GM12878 (cell line): Measurements from ENCODE around the gene MBIP. TPM values are rescaled to one million over a fixed set of nuclear protein-coding genes. Genes with fewer than 3 reads are reported as not detected.

Experiments
- ATAC-seq: fragments of 200-7000 bp; cut with Tn5 transposase; 3 replicates; pipeline ENCODE4 v1.9.1; 2020; ENCODE audit warnings: mild to moderate bottlenecking, moderate library complexity
- BruUV-seq: library from RNA; stranded (reverse); fragments of 400-500 nt; replicated peaks from 2 replicates; lab custom pipeline; 2021; lab: Mats Ljungman, UMichigan
- CTCF ChIA-PET: fragments of 300-600 bp; sonication (Branson Sonifier 250); formaldehyde crosslinking; extraction: SDS; loops from one replicate; lab custom pipeline; 2021; ENCODE audit warnings: inconsistent platforms; lab: Yijun Ruan, JAX
- POLR2A ChIA-PET: fragments of 350-600 bp; formaldehyde crosslinking; extraction: SDS; loops from one replicate; lab custom pipeline; 2021; ENCODE audit warnings: inconsistent platforms; lab: Charles Lee
- RAD21 ChIA-PET: fragments of 300-600 bp; sonication (Branson Sonifier 250); formaldehyde crosslinking; loops from one replicate; lab custom pipeline; 2023; ENCODE audit warnings: antibody characterized with exemption; ENCODE audit not compliant: unreplicated experiment; lab: Charles Lee
- SMC1A ChIA-PET: fragments of 300-600 bp; sonication (Branson Sonifier 250); formaldehyde crosslinking; loops from one replicate; lab custom pipeline; 2023; ENCODE audit not compliant: unreplicated experiment, uncharacterized antibody; lab: Charles Lee
- DNase-seq: peaks from one replicate; pipeline ENCODE4 v3.0.0-alpha.2; 2011; ENCODE audit warnings: low read depth, low spot score
- FAIRE-seq: peaks from 3 replicates; lab custom pipeline; 2011; peaks lifted over from hg19 to GRCh38; lab: Jason Lieb, UNC
- H2AFZ ChIP-seq: 2 replicates; pipeline ENCODE4 v1.6.0; 2011; ENCODE audit warnings: low read depth, low read length, control low read depth; ENCODE audit not compliant: control insufficient read depth
- H3K27ac ChIP-seq: 2 replicates; pipeline ENCODE4 v1.5.1; 2011; ENCODE audit warnings: control low read depth; ENCODE audit not compliant: control insufficient read depth, insufficient read depth
- H3K27me3 ChIP-seq, 2 experiments: replicated peaks in 1 of 2; 2 replicates each; pipeline versions ENCODE4 v1.6.0 to v1.6.1; 2011; ENCODE audit warnings: low read length in 1 of 2; ENCODE audit not compliant: control insufficient read depth in 2 of 2, insufficient read depth in 2 of 2
- H3K36me3 ChIP-seq, 2 experiments: 2 replicates each; pipeline ENCODE4 v1.5.1; 2011; ENCODE audit warnings: low read length in 1 of 2; ENCODE audit not compliant: control insufficient read depth in 2 of 2, insufficient read depth in 2 of 2
- H3K4me1 ChIP-seq: 2 replicates; pipeline ENCODE4 v1.6.1; 2011; ENCODE audit warnings: mild to moderate bottlenecking, low read length, moderate library complexity, mixed read lengths; ENCODE audit not compliant: control insufficient read depth, insufficient read depth
- H3K4me2 ChIP-seq: 2 replicates; pipeline ENCODE4 v1.6.0; 2011; ENCODE audit warnings: control low read depth; ENCODE audit not compliant: control insufficient read depth, insufficient read depth
- H3K4me3 ChIP-seq: fragments of 200-600 bp; sonication (generic); 2 replicates; pipeline ENCODE4 v1.5.1; 2016
- H3K79me2 ChIP-seq: 2 replicates; pipeline ENCODE4 v1.6.0; 2011; ENCODE audit warnings: low read length; ENCODE audit not compliant: control insufficient read depth, insufficient read depth
- H3K9ac ChIP-seq: 2 replicates; pipeline ENCODE4 v1.8.0; 2011; ENCODE audit warnings: low read length, control low read depth, mixed read lengths; ENCODE audit not compliant: control insufficient read depth, insufficient read depth
- H3K9me3 ChIP-seq: replicated peaks from 3 replicates; pipeline ENCODE4 v1.5.1; 2011; ENCODE audit warnings: mild to moderate bottlenecking, low read length; ENCODE audit not compliant: control insufficient read depth, insufficient read depth
- H4K20me1 ChIP-seq: 2 replicates; pipeline ENCODE4 v1.6.0; 2011; ENCODE audit not compliant: control insufficient read depth, insufficient read depth
- BACH1 ChIP-seq: fragments of 450-650 bp; IDR thresholded peaks from 2 replicates; pipeline ENCODE4 v1.6.1; 2017; ENCODE audit warnings: mild to moderate bottlenecking, borderline replicate concordance
- CHD1 ChIP-seq: IDR thresholded peaks from 2 replicates; pipeline ENCODE4 v1.6.1; 2012; ENCODE audit warnings: low read depth, low read length, improper control_type of control experiment
- CHD4 ChIP-seq: fragments of 200-600 bp; sonication (generic); IDR thresholded peaks from 2 replicates; pipeline ENCODE4 v1.6.1; 2016; ENCODE audit warnings: mild to moderate bottlenecking
- EGR1 ChIP-seq, 2 experiments: IDR thresholded peaks; 1 replicate in 1 of 2; 2 replicates in 1 of 2; pipeline ENCODE4 v1.6.1; 2011 to 2012; ENCODE audit warnings: low read depth in 2 of 2, low read length in 2 of 2, borderline replicate concordance in 1 of 2, mild to moderate bottlenecking in 1 of 2, moderate library complexity in 1 of 2
- FOXM1 ChIP-seq: IDR thresholded peaks from 2 replicates; pipeline ENCODE4 v1.6.1; 2012; ENCODE audit warnings: low read depth, mild to moderate bottlenecking, inconsistent platforms, low read length, moderate library complexity
- GATAD2B ChIP-seq: fragments of 450-650 bp; conservative IDR thresholded peaks from 2 replicates; pipeline ENCODE4 v1.6.1; 2017; ENCODE audit warnings: low read depth, mild to moderate bottlenecking, moderate library complexity
- MYB ChIP-seq: fragments of 150-350 bp; IDR thresholded peaks from 2 replicates; pipeline ENCODE4 v1.6.1; 2014; ENCODE audit warnings: mild to moderate bottlenecking, low read depth, low read length, borderline replicate concordance
- RAD51 ChIP-seq: fragments of 450-650 bp; IDR thresholded peaks from 2 replicates; pipeline ENCODE4 v1.6.1; 2016; ENCODE audit warnings: moderate library complexity, mild to moderate bottlenecking, inconsistent platforms
- SMAD5 ChIP-seq: IDR thresholded peaks from 2 replicates; pipeline ENCODE4 v1.6.1; 2016; ENCODE audit warnings: antibody characterized with exemption, low read depth
- SMC3 ChIP-seq: IDR thresholded peaks from 2 replicates; pipeline ENCODE4 v1.6.1; 2011; ENCODE audit warnings: low read length, improper control_type of control experiment, borderline replicate concordance
- SRF ChIP-seq, 2 experiments: IDR thresholded peaks; 2 replicates each; pipeline ENCODE4 v1.6.1; 2011; ENCODE audit warnings: low read depth in 2 of 2, low read length in 2 of 2, mild to moderate bottlenecking in 1 of 2, moderate library complexity in 1 of 2
- SUZ12 ChIP-seq: fragments of 200-600 bp; sonication (generic); IDR thresholded peaks from one replicate; pipeline ENCODE4 v1.6.1; 2018; ENCODE audit warnings: antibody characterized with exemption, mild to moderate bottlenecking; ENCODE audit not compliant: unreplicated experiment
- ZNF274 ChIP-seq: IDR thresholded peaks from one replicate; pipeline ENCODE4 v1.8.0; 2011; ENCODE audit not compliant: insufficient read length, insufficient read depth
- ZZZ3 ChIP-seq: IDR thresholded peaks from 2 replicates; pipeline ENCODE4 v1.6.1; 2011; ENCODE audit warnings: low read depth; ENCODE audit not compliant: control insufficient read depth, insufficient read length
- WGBS: methylation state at CpG from one replicate; pipeline ENCODE4 v1.1.6; 2016; ENCODE audit warnings: low lambda C conversion rate; ENCODE audit not compliant: insufficient replicate concordance, insufficient coverage; ENCODE audit errors: missing lambda C conversion rate; 5-methylcytosine and 5-hydroxymethylcytosine counted together
- in situ Hi-C: fragments of 300-500 bp; cut with MboI; formaldehyde crosslinking; loops from 9 replicates; pipeline ENCODE4 v1.14.3; 2018; ENCODE audit warnings: mixed read lengths
- intact Hi-C: fragments of 100-400 bp; cut with micrococcal nuclease; formaldehyde crosslinking; loops from one replicate; pipeline ENCODE4 v1.14.2; 2022; ENCODE audit not compliant: unreplicated experiment
- polyA plus RNA-seq, 11 experiments: library from polyadenylated mRNA; depleted of rRNA in 4 of 11; unstranded in 6 of 11; stranded (reverse) in 5 of 11; fragments of >200 nt; fragmentation: Nextera tagmentation in 4 of 11; fragmentation: Illumina TruSeq in 1 of 11; extraction: Ambion mirVana in 4 of 11; extraction: Trizol in 1 of 11; gene quantifications; 1 replicate in 1 of 11; 2 replicates in 10 of 11; pipeline versions ENCODE4 v1.2.1 to v1.2.3, GENCODE V29; 2011 to 2016; ENCODE audit warnings: inconsistent platforms in 2 of 11, missing spikeins in 2 of 11, low read depth in 1 of 11
- total RNA-seq, 4 experiments: library from RNA; depleted of rRNA in 3 of 4; stranded (reverse); fragments of >200 nt in 3 of 4; fragmentation: Illumina TruSeq in 1 of 4; extraction: Trizol in 1 of 4; gene quantifications; 2 replicates each; pipeline versions ENCODE4 v1.2.1 to v1.2.3, GENCODE V29; 2013 to 2021
- TF ChIP-seq, protein P1 (sequence below): fragments of 450-650 bp; IDR thresholded peaks from 2 replicates; pipeline ENCODE4 v1.6.1; 2017; ENCODE audit warnings: mild to moderate bottlenecking, moderate library complexity
- TF ChIP-seq, protein P2 (sequence below): fragments of 150-350 bp; IDR thresholded peaks from 2 replicates; pipeline ENCODE4 v1.6.1; 2016; ENCODE audit warnings: low read depth, low read length

MBIP gene
- total and polyA plus RNA-seq, 10 of the 15 experiments (the other 5 are each of a cell fraction or from before 2014, with no cell fraction given): 9.0 to 43.5 (median 32.1) TPM

- no peak for TF ChIP-seq ZZZ3
- TF ChIP-seq SRF (IDR thresholded peaks at IDR 0.05; ENCODE audit: low read depth in 2 of 2, low read length in 2 of 2): no peak
- TF ChIP-seq CHD1: no peak
- TF ChIP-seq CHD4: no peak
- TF ChIP-seq, protein P1, sequence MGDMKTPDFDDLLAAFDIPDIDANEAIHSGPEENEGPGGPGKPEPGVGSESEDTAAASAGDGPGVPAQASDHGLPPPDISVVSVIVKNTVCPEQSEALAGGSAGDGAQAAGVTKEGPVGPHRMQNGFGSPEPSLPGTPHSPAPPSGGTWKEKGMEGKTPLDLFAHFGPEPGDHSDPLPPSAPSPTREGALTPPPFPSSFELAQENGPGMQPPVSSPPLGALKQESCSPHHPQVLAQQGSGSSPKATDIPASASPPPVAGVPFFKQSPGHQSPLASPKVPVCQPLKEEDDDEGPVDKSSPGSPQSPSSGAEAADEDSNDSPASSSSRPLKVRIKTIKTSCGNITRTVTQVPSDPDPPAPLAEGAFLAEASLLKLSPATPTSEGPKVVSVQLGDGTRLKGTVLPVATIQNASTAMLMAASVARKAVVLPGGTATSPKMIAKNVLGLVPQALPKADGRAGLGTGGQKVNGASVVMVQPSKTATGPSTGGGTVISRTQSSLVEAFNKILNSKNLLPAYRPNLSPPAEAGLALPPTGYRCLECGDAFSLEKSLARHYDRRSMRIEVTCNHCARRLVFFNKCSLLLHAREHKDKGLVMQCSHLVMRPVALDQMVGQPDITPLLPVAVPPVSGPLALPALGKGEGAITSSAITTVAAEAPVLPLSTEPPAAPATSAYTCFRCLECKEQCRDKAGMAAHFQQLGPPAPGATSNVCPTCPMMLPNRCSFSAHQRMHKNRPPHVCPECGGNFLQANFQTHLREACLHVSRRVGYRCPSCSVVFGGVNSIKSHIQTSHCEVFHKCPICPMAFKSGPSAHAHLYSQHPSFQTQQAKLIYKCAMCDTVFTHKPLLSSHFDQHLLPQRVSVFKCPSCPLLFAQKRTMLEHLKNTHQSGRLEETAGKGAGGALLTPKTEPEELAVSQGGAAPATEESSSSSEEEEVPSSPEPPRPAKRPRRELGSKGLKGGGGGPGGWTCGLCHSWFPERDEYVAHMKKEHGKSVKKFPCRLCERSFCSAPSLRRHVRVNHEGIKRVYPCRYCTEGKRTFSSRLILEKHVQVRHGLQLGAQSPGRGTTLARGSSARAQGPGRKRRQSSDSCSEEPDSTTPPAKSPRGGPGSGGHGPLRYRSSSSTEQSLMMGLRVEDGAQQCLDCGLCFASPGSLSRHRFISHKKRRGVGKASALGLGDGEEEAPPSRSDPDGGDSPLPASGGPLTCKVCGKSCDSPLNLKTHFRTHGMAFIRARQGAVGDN: no peak
- no peak for TF ChIP-seq SMC3
- no peak for TF ChIP-seq MYB
- TF ChIP-seq SUZ12: no peak
- TF ChIP-seq BACH1: no peak
- TF ChIP-seq SMAD5: no peak
These were observed 5.4 kb upstream of the MBIP start (continued) for GRCh38 chr14:36325853-36326252.

GRCh38 chr14:36324897-36325296 is 4.5 kb upstream of the MBIP start:
- RAD21 ChIA-PET: no interaction called here
- TF ChIP-seq, protein P2, sequence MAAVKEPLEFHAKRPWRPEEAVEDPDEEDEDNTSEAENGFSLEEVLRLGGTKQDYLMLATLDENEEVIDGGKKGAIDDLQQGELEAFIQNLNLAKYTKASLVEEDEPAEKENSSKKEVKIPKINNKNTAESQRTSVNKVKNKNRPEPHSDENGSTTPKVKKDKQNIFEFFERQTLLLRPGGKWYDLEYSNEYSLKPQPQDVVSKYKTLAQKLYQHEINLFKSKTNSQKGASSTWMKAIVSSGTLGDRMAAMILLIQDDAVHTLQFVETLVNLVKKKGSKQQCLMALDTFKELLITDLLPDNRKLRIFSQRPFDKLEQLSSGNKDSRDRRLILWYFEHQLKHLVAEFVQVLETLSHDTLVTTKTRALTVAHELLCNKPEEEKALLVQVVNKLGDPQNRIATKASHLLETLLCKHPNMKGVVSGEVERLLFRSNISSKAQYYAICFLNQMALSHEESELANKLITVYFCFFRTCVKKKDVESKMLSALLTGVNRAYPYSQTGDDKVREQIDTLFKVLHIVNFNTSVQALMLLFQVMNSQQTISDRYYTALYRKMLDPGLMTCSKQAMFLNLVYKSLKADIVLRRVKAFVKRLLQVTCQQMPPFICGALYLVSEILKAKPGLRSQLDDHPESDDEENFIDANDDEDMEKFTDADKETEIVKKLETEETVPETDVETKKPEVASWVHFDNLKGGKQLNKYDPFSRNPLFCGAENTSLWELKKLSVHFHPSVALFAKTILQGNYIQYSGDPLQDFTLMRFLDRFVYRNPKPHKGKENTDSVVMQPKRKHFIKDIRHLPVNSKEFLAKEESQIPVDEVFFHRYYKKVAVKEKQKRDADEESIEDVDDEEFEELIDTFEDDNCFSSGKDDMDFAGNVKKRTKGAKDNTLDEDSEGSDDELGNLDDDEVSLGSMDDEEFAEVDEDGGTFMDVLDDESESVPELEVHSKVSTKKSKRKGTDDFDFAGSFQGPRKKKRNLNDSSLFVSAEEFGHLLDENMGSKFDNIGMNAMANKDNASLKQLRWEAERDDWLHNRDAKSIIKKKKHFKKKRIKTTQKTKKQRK: no peak
- no peak for TF ChIP-seq GATAD2B
- TF ChIP-seq RAD51: no peak
- TF ChIP-seq ZNF274: no peak
- TF ChIP-seq FOXM1: no peak
- no peak for TF ChIP-seq EGR1 (IDR thresholded peaks at IDR 0.05; ENCODE audit: borderline replicate concordance in 1 of 2, low read depth in 2 of 2, low read length in 2 of 2)

More at GRCh38 chr14:36324897-36325296, 4.5 kb upstream of the MBIP start:
- ATAC-seq (no peak), DNase-seq (no peak), FAIRE-seq (no peak)
- H3K27me3 ChIP-seq: no peaks in the 10 kb centered on the region; a peak in 1 of 4 replicates
- 40% methylated on average over 3 of the region's 3 CpGs for WGBS
- H3K79me2 ChIP-seq: peaks cover 8% of the 10 kb centered on the region
- no peaks in the 10 kb centered on the region for H3K36me3 ChIP-seq
- no peak overlapping the region for H3K27ac ChIP-seq
- CTCF ChIA-PET: no interaction called here
- H3K4me3 ChIP-seq: no peak overlapping the region
- peaks cover 4% of the 10 kb centered on the region; the same call in 1 of the 2 replicates for H3K4me1 ChIP-seq
- intact Hi-C loops: no loop called here
- POLR2A ChIA-PET: no interaction called here
- BruUV-seq: no TSS peak
- no peak overlapping the region for H3K4me2 ChIP-seq
- H3K9ac ChIP-seq: no peak overlapping the region
- no peaks in the 10 kb centered on the region; the same call in 2 of the 3 replicates for H3K9me3 ChIP-seq
- no peak overlapping the region for H2AFZ ChIP-seq
- H4K20me1 ChIP-seq: no peaks in the 10 kb centered on the region
- SMC1A ChIA-PET: no interaction called here
- in situ Hi-C loops: no loop called here
